Activated naive CD8-positive, alpha-beta T cell treated with anti-CD3 and anti-CD28 coated beads, Interleukin-2, amount 50 U/mL, for 24 hours (primary cell): Measurements from ENCODE around the gene ADAM11.

Experiments used
- ATAC-seq: fragments of 150-1000 bp; cut with Tn5 transposase; one replicate; pipeline ENCODE4 v1.10.0; 2021
- DNase-seq: peaks from one replicate; pipeline ENCODE4 v3.0.0; 2021
- H3K27ac Mint-ChIP-seq: one replicate; pipeline ENCODE4 v1.8.0; 2021; ENCODE audit warnings: mild to moderate bottlenecking, mixed read lengths
- H3K27me3 Mint-ChIP-seq: one replicate; pipeline ENCODE4 v1.8.0; 2021; ENCODE audit warnings: mixed read lengths
- H3K36me3 Mint-ChIP-seq: one replicate; pipeline ENCODE4 v1.8.0; 2021; ENCODE audit warnings: low read depth, mixed read lengths
- H3K4me1 Mint-ChIP-seq: one replicate; pipeline ENCODE4 v1.8.0; 2021; ENCODE audit warnings: mixed read lengths
- H3K4me3 Mint-ChIP-seq: one replicate; pipeline ENCODE4 v1.8.0; 2021; ENCODE audit warnings: mild to moderate bottlenecking, moderate library complexity, mixed read lengths
- H3K9me3 Mint-ChIP-seq: one replicate; pipeline ENCODE4 v1.8.0; 2021; ENCODE audit warnings: mixed read lengths

Gene ADAM11

GRCh38 chr17:44765965-44766364 lies 7.2 kb downstream of the ADAM11 start:
- Mint-ChIP-seq H3K4me1 (peaks cover 3% of the 10 kb centered on the region), H3K36me3 (no peaks in the 10 kb centered on the region), H3K27me3 (peaks cover 20% of the 10 kb centered on the region), H3K4me3 (no peak overlapping the region), H3K9me3 (no peaks in the 10 kb centered on the region), H3K27ac (no peak overlapping the region)
- ATAC-seq (no peak), DNase-seq (no peak)

DNA sequence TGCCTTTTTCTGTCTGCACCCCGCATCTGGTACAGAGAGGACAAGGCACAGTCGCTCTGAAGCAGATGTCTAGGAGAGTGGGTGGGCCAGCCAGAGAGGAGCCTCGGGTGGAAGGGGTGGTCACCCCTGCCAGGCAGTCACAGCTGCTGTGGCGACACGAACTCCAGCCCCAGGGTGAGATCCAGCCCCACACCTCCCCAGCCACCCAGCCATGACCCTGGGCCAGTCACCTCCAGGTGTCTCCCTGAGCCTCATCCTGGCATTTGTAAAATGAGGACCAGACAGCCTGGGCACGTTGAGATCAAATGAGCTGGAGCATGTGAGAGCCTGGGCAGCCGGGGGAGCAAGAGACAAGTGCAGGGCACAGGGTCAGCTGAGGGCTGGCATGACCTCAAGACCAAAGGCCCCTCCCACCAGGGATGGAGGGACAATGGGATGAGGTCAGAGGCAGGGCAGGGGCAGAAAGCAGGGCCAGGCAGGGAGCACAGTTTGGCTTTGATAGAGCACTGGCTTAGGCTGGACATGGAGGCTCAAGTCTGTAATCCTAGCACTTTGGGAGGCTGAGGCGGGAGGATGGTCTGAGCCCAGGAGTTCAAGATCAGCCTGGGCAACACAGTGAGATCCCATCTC lies 7.7 kb downstream of the ADAM11 start:
- Mint-ChIP-seq H3K36me3 (no peaks in the 10 kb centered on the region), H3K27me3 (peaks cover 15% of the 10 kb centered on the region), H3K9me3 (no peaks in the 10 kb centered on the region), H3K27ac (no peak overlapping the region), H3K4me3 (no peak overlapping the region), H3K4me1 (peaks cover 3% of the 10 kb centered on the region)
- ATAC-seq (no peak), DNase-seq (no peak)

DNA sequence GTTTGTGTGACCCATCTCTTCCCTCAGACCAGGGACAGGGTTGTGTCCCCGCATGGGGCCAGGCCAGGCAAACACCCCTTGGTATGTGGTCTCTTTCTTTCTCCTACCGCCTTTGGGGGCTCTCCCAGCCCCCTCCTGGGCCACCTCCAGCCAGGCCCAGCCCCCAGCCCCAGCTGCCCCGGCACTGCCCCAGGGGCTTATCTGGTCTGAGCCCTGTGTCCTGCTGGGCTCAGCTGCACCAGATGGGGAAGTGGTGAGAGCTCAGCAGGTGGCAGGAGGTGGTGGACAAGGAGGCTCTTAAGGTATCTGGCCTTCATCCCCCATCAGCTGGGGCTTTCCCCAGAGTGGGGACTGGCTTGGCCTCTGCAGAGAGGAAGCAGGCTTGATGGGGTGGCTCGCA lies 8.7 kb downstream of the ADAM11 start:
- peaks cover 13% of the 10 kb centered on the region for H3K27me3 Mint-ChIP-seq
- H3K9me3 Mint-ChIP-seq: no peaks in the 10 kb centered on the region
- DNase-seq (no peak), ATAC-seq (no peak)
- no peaks in the 10 kb centered on the region for H3K36me3 Mint-ChIP-seq
- no peak overlapping the region for H3K27ac Mint-ChIP-seq
- no peak overlapping the region for H3K4me3 Mint-ChIP-seq
- peaks cover 3% of the 10 kb centered on the region for H3K4me1 Mint-ChIP-seq

DNA sequence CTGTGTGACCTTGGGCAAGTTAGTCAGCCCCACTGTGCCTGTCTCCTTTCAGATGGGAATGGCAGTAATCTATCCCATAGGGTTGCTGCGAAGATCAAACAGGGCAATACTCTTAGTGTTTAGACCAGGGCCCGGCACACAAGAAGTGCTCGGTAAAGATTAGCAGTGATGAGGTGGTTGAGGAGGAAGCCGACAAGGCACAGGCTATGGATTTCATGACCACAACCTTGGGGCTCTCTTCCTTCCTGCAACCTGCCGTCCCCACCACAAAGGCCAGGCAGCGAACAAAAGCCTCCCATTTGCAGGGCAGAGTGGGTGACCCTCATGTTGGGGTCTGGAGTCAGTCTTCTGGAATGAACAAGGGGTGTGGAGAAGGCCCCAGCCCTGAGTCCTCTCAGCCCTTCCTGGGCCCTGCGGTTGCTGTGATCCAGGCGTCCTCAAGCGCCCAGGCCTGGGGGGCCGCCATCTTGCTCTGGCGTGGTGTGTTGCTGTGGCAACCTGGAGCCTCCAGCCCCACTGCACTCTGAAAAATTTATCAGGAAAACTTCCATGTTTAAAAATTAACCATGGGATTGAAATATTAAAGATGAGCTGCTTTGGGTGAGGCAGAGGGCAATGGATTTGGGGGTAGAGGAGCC lies 9.8 kb downstream of the ADAM11 start:
- Mint-ChIP-seq H3K4me1 (peaks cover 3% of the 10 kb centered on the region), H3K27ac (no peak overlapping the region), H3K36me3 (no peaks in the 10 kb centered on the region), H3K27me3 (peaks cover 15% of the 10 kb centered on the region), H3K4me3 (no peak overlapping the region), H3K9me3 (no peaks in the 10 kb centered on the region)
- no peak for DNase-seq
- ATAC-seq: no peak

- Mint-ChIP-seq H3K36me3 (no peaks in the 10 kb centered on the region), H3K9me3 (no peaks in the 10 kb centered on the region), H3K4me3 (no peak overlapping the region), H3K27ac (no peak overlapping the region), H3K4me1 (peaks cover 3% of the 10 kb centered on the region), H3K27me3 (peaks cover 17% of the 10 kb centered on the region)
- ATAC-seq: no peak
- no peak for DNase-seq
Measured at GRCh38 chr17:44769230-44769629, 10.4 kb downstream of the ADAM11 start.

DNA sequence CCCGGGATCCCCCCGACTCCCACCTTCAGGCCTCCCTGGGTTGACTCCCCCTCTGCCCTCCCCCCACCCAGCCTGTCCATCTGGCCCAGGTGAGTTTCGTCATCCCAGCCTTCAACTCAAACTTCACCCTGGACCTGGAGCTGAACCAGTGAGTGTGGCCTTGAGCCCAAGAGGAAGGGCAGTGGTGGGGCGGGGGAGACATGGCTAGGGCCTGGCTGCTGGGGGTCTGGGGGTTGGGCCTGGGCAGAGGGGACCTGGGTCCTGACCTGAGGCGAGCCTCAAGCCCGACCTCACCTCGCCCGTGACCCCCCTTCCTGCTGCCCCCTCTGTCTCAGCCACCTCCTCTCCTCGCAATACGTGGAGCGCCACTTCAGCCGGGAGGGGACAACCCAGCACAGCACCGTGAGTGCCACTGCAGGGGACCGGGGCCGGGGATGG lies 10.9 kb downstream of the ADAM11 start:
- no peak overlapping the region for H3K4me3 Mint-ChIP-seq
- no peak overlapping the region for H3K27ac Mint-ChIP-seq
- peaks cover 17% of the 10 kb centered on the region for H3K27me3 Mint-ChIP-seq
- DNase-seq (no peak), ATAC-seq (no peak)
- peaks cover 3% of the 10 kb centered on the region for H3K4me1 Mint-ChIP-seq
- no peaks in the 10 kb centered on the region for H3K9me3 Mint-ChIP-seq
- H3K36me3 Mint-ChIP-seq: no peaks in the 10 kb centered on the region

GRCh38 chr17:44770166-44770925 lies 11.6 kb downstream of the ADAM11 start:
- H3K4me3 Mint-ChIP-seq: no peak overlapping the region
- ATAC-seq (no peak), DNase-seq (no peak)
- H3K9me3 Mint-ChIP-seq: no peaks in the 10 kb centered on the region
- no peak overlapping the region for H3K27ac Mint-ChIP-seq
- no peaks in the 10 kb centered on the region for H3K36me3 Mint-ChIP-seq
- peaks cover 6% of the 10 kb centered on the region for H3K4me1 Mint-ChIP-seq
- H3K27me3 Mint-ChIP-seq: peaks cover 17% of the 10 kb centered on the region

DNA sequence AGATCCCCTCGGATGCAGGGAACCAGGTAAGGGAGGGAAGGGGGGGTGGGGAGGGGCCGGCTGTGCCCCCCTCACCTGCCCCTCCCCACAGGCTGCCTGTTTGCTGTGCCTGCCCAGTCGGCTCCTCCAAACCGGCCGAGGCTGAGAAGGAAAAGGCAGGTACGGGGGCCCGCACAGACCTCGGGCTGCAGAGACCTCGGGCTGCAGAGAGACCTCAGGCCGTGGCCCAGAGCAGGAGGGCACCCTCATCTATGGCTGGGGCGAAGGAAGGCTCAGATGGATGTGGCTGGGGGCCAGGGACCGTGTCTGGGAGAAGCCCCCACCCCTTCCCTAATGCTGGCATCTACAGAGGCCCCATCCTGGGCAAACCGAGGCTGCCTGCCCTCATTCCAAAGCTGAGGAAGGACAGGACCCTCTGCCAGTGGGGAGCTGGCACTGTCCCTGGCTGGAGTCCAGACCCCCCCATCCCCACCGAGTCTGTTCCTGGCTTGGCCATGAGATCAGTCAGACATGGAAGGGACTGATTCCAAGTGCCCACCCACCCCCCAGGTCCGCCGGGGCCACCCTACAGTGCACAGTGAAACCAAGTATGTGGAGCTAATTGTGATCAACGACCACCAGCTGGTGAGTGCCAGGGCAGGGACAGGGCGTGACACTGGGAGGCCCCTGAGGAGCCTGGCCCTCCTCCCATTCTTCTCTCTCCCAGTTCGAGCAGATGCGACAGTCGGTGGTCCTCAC lies 13.7 kb downstream of the ADAM11 start:
- Mint-ChIP-seq H3K4me1 (peaks cover 9% of the 10 kb centered on the region), H3K9me3 (no peaks in the 10 kb centered on the region), H3K27me3 (peaks cover 15% of the 10 kb centered on the region), H3K27ac (no peak overlapping the region), H3K36me3 (no peaks in the 10 kb centered on the region), H3K4me3 (no peak overlapping the region)
- no peak for ATAC-seq
- DNase-seq: no peak

- Mint-ChIP-seq H3K27ac (no peak overlapping the region), H3K9me3 (no peaks in the 10 kb centered on the region), H3K4me1 (peaks cover 9% of the 10 kb centered on the region), H3K4me3 (no peak overlapping the region), H3K27me3 (peaks cover 10% of the 10 kb centered on the region), H3K36me3 (no peaks in the 10 kb centered on the region)
- DNase-seq (no peak), ATAC-seq (no peak)
Measured at GRCh38 chr17:44773140-44773539, 14.4 kb downstream of the ADAM11 start.

GRCh38 chr17:44774271-44775135 lies 15.7 kb downstream of the ADAM11 start:
- peak overlapping the region; percentile 65 for H3K27ac Mint-ChIP-seq
- ATAC-seq (peak; percentile 34), DNase-seq (peak; percentile 95)
- H3K36me3 Mint-ChIP-seq: no peaks in the 10 kb centered on the region
- H3K4me3 Mint-ChIP-seq: peak overlapping the region; percentile 77
- H3K9me3 Mint-ChIP-seq: no peaks in the 10 kb centered on the region
- H3K4me1 Mint-ChIP-seq: peaks cover 7% of the 10 kb centered on the region
- peaks cover 9% of the 10 kb centered on the region for H3K27me3 Mint-ChIP-seq

DNA sequence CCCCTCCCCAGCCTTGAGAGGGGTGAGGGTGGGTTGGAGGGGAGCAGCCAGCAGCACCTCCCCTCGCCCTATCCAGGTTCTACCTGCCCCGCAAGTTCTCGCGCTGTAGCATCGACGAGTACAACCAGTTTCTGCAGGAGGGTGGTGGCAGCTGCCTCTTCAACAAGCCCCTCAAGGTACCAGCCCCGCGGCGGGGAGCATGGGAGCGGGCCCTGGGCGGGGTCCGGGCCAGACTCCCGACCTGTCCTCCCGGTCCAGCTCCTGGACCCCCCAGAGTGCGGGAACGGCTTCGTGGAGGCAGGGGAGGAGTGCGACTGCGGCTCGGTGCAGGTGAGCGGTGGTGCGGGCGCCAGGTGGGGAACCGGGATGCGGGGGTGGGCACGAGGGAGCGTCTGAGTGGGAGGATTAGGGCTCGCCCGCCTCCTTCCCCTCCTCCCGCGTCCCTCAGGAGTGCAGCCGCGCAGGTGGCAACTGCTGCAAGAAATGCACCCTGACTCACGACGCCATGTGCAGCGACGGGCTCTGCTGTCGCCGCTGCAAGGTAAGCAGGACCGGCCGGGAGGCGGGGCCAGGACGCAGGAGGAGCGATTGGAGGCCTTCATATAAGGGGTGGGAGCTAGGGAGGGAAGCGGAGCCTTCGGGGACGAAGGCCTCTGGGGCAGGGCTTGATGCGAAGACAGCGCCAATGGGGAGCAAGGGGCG lies 16.5 kb downstream of the ADAM11 start:
- H3K36me3 Mint-ChIP-seq: no peaks in the 10 kb centered on the region
- no peaks in the 10 kb centered on the region for H3K9me3 Mint-ChIP-seq
- DNase-seq (peak; percentile 98), ATAC-seq (peak; percentile 94)
- H3K4me1 Mint-ChIP-seq: peaks cover 9% of the 10 kb centered on the region
- H3K4me3 Mint-ChIP-seq: peak overlapping the region; percentile 77
- H3K27ac Mint-ChIP-seq: peak overlapping the region; percentile 65
- H3K27me3 Mint-ChIP-seq: peaks cover 9% of the 10 kb centered on the region

GRCh38 chr17:44775838-44776621 lies 17.2 kb downstream of the ADAM11 start:
- DNase-seq (no peak), ATAC-seq (peak; percentile 22)
- Mint-ChIP-seq H3K36me3 (no peaks in the 10 kb centered on the region), H3K4me1 (peaks cover 9% of the 10 kb centered on the region), H3K9me3 (no peaks in the 10 kb centered on the region), H3K4me3 (peak overlapping the region; percentile 77), H3K27ac (no peak overlapping the region), H3K27me3 (peaks cover 11% of the 10 kb centered on the region)
